Measurements from ENCODE around the gene ADGRV1.

ADGRV1 gene

GRCh38 chr5:90915393-90915792 is 356.8 kb downstream of the ADGRV1 start:
- no peaks in the 10 kb centered on the region for H3K9me2 ChIP-seq (replicated peaks; ENCODE audit: insufficient read depth, low read length)
- no peaks in the 10 kb centered on the region for H3K9me3 ChIP-seq (ENCODE audit: insufficient read depth, low read length)
- H4K20me1 ChIP-seq (ENCODE audit: low read depth, low read length), result no peaks in the 10 kb centered on the region
- no peaks in the 10 kb centered on the region for H3K79me2 ChIP-seq (ENCODE audit: insufficient read depth, low read length)
- no peak overlapping the region for H2AFZ ChIP-seq (ENCODE audit: low read depth, low read length, severe bottlenecking)
- no peak overlapping the region for H3K9ac ChIP-seq (ENCODE audit: low read length)
- H3K4me2 ChIP-seq (ENCODE audit: low read depth, low read length, poor library complexity, severe bottlenecking), result no peak overlapping the region
- no peak overlapping the region for H3K27ac ChIP-seq (ENCODE audit: low read depth, low read length)
- H3K36me3 ChIP-seq (ENCODE audit: low read length), result no peaks in the 10 kb centered on the region
- no peak overlapping the region for H3K4me3 ChIP-seq (ENCODE audit: insufficient read depth, low read length, poor library complexity, severe bottlenecking)
- H3F3A ChIP-seq (ENCODE audit: insufficient read depth), result no peaks in the 10 kb centered on the region
- TF ChIP-seq CTCF (IDR thresholded peaks at IDR 0.05; ENCODE audit: insufficient read depth, low read length, poor library complexity, severe bottlenecking) (no peak), EZH2phosphoT487 (conservative IDR thresholded peaks at IDR 0.05; ENCODE audit: low read length) (no peak)
- H3K27me3 ChIP-seq (ENCODE audit: low read length), result no peaks in the 10 kb centered on the region

DNA sequence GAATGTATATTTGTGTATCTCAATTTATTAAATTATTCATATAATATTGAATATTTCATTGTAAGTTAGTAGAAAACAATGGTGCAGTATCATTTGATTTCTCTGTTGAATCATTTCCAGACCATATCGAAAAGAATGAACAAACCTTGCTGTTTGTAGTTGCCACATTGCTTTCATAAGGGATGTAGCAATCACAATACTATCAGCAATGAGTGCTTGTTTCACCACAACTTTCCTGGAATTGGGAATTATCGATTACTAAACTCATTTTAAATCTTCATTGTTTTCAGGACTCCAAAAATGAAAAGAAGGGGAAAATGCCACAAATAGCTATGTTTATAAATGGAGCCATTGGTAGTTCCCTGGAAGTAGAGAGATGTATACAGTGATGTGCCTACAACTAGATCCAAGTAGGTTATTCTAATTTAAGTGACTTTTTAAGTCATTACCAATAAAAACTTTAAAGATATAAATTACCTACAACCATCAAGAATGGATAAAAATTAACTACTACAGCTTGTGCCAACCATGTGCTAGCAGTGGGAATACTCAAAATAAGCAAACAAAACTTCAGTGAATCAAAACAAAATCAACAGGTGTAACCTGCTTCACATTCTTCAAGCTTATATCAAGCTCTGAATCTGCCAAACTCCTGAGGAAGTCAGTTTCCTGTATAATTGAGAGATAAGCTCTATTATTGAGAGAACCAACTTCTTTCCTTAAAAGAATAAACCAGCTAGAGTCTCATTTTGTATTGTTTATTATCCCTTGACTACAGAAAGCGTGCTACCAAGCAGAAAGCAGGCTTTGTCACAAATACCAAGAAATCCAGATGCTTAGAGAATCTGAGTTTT is 358.6 kb downstream of the ADGRV1 start:
- no peaks in the 10 kb centered on the region for H4K20me1 ChIP-seq (ENCODE audit: low read depth, low read length)
- H3F3A ChIP-seq (ENCODE audit: insufficient read depth), result no peaks in the 10 kb centered on the region
- H3K9me3 ChIP-seq (ENCODE audit: insufficient read depth, low read length), result no peaks in the 10 kb centered on the region
- no peak overlapping the region for H2AFZ ChIP-seq (ENCODE audit: low read depth, low read length, severe bottlenecking)
- TF ChIP-seq CTCF (IDR thresholded peaks at IDR 0.05; ENCODE audit: insufficient read depth, low read length, poor library complexity, severe bottlenecking) (no peak), EZH2phosphoT487 (conservative IDR thresholded peaks at IDR 0.05; ENCODE audit: low read length) (no peak)
- H3K27ac ChIP-seq (ENCODE audit: low read depth, low read length), result no peak overlapping the region
- H3K4me3 ChIP-seq (ENCODE audit: insufficient read depth, low read length, poor library complexity, severe bottlenecking), result no peak overlapping the region
- H3K79me2 ChIP-seq (ENCODE audit: insufficient read depth, low read length), result no peaks in the 10 kb centered on the region
- H3K36me3 ChIP-seq (ENCODE audit: low read length), result no peaks in the 10 kb centered on the region
- H3K9me2 ChIP-seq (replicated peaks; ENCODE audit: insufficient read depth, low read length), result no peaks in the 10 kb centered on the region
- no peak overlapping the region for H3K9ac ChIP-seq (ENCODE audit: low read length)
- no peak overlapping the region for H3K4me2 ChIP-seq (ENCODE audit: low read depth, low read length, poor library complexity, severe bottlenecking)
- no peaks in the 10 kb centered on the region for H3K27me3 ChIP-seq (ENCODE audit: low read length)

- Histone ChIP-seq H3K27ac (ENCODE audit: low read depth, low read length) (no peak overlapping the region), H3K9ac (ENCODE audit: low read length) (no peak overlapping the region), H3K9me3 (ENCODE audit: insufficient read depth, low read length) (no peaks in the 10 kb centered on the region), H3K4me3 (ENCODE audit: insufficient read depth, low read length, poor library complexity, severe bottlenecking) (no peak overlapping the region), H3K9me2 (replicated peaks; ENCODE audit: insufficient read depth, low read length) (no peaks in the 10 kb centered on the region), H2AFZ (ENCODE audit: low read depth, low read length, severe bottlenecking) (no peak overlapping the region), H3K4me2 (ENCODE audit: low read depth, low read length, poor library complexity, severe bottlenecking) (no peak overlapping the region), H3K36me3 (ENCODE audit: low read length) (no peaks in the 10 kb centered on the region), H3F3A (ENCODE audit: insufficient read depth) (no peaks in the 10 kb centered on the region), H3K79me2 (ENCODE audit: insufficient read depth, low read length) (no peaks in the 10 kb centered on the region), H3K27me3 (ENCODE audit: low read length) (no peaks in the 10 kb centered on the region), H4K20me1 (ENCODE audit: low read depth, low read length) (no peaks in the 10 kb centered on the region)
- TF ChIP-seq EZH2phosphoT487 (conservative IDR thresholded peaks at IDR 0.05; ENCODE audit: low read length) (no peak), CTCF (IDR thresholded peaks at IDR 0.05; ENCODE audit: insufficient read depth, low read length, poor library complexity, severe bottlenecking) (no peak)
These were observed 359.5 kb downstream of the ADGRV1 start for GRCh38 chr5:90917928-90918668.

Data from SU-DHL-6 (cell line).